Prostate gland (tissue), 2 donors: ENCODE data around the gene STX16. TPM values are rescaled to one million over a fixed set of nuclear protein-coding genes. Genes with fewer than 3 reads are reported as not detected.

Experiments used
- DNase-seq: peaks from one replicate; pipeline ENCODE4 v3.0.0-alpha.2; 2019; ENCODE audit warnings: low spot score
- H3K27ac ChIP-seq, 2 donors: fragments of 200-600 bp; sonication (generic); 2 replicates each; pipeline ENCODE4 v1.5.1; 2017 to 2019
- H3K27me3 ChIP-seq: fragments of 200-600 bp; sonication (generic); replicated peaks from 2 replicates; pipeline ENCODE4 v1.5.1; 2019; ENCODE audit not compliant: insufficient read depth
- H3K36me3 ChIP-seq, 2 donors: fragments of 200-600 bp; sonication (generic); 1 replicate in 1 of 2; 2 replicates in 1 of 2; pipeline versions ENCODE4 v1.5.1 to v1.8.1; 2017 to 2019
- H3K4me1 ChIP-seq: fragments of 200-600 bp; sonication (generic); replicated peaks from 2 replicates; pipeline ENCODE4 v1.5.1; 2019
- H3K4me3 ChIP-seq, 2 donors: fragments of 200-600 bp; sonication (generic); 2 replicates each; pipeline ENCODE4 v1.5.1; 2017 to 2019
- H3K9me3 ChIP-seq: fragments of 200-600 bp; sonication (generic); 2 replicates; pipeline ENCODE4 v1.5.1; 2017
- CTCF ChIP-seq, 4 experiments: fragments of 200-600 bp in 2 of 4; fragments of 450-650 bp in 2 of 4; sonication (generic) in 2 of 4; IDR thresholded peaks; 1 replicate in 3 of 4; 2 replicates in 1 of 4; pipeline ENCODE4 v1.5.1; 2016 to 2019; ENCODE audit warnings: antibody characterized with exemption in 4 of 4, mild to moderate bottlenecking in 2 of 4, moderate library complexity in 2 of 4
- POLR2A ChIP-seq: fragments of 450-650 bp; IDR thresholded peaks from one replicate; pipeline ENCODE4 v1.6.1; 2016; ENCODE audit warnings: antibody characterized with exemption, mild to moderate bottlenecking
- POLR2AphosphoS5 ChIP-seq: sonication (generic); formaldehyde crosslinking; IDR thresholded peaks from one replicate; pipeline ENCODE4 v1.6.1; 2017; ENCODE audit warnings: antibody characterized with exemption
- WGBS: methylation state at CpG from one replicate; pipeline ENCODE4 v1.1.5; 2018; 5-methylcytosine and 5-hydroxymethylcytosine counted together
- intact Hi-C: fragments of 100-400 bp; cut with DNase I; formaldehyde crosslinking; loops from one replicate; pipeline ENCODE4 v1.14.2; 2022
- total RNA-seq, 2 donors: library from RNA; depleted of rRNA; stranded (reverse); fragments of >200 nt; gene quantifications; one replicate each; pipeline ENCODE4 v1.1.0, GENCODE V29; 2016

STX16 gene
- total RNA-seq, 2 donors from 2014 or later, result 34.3 to 115 TPM

GRCh38 chr20:58623579-58624473, 27.3 kb upstream of the STX16 start:
- intact Hi-C loops, result no loop called here
- Histone ChIP-seq H3K4me3 (no peak overlapping the region), H3K27me3 (no peaks in the 10 kb centered on the region), H3K4me1 (no peaks in the 10 kb centered on the region), H3K9me3 (no peaks in the 10 kb centered on the region), H3K36me3 (no peaks in the 10 kb centered on the region), H3K27ac (no peak overlapping the region)
- no peak for DNase-seq
- 78% methylated on average over 25 of the region's 29 CpGs for WGBS
- TF ChIP-seq POLR2AphosphoS5 (no peak), POLR2A (no peak), CTCF (IDR thresholded peaks at IDR 0.05) (no peak)

- H3K9me3 ChIP-seq, result no peaks in the 10 kb centered on the region
- WGBS, result 93% methylated on average over 10 of the region's 10 CpGs
- no peak overlapping the region for H3K4me3 ChIP-seq
- no peak for DNase-seq
- TF ChIP-seq POLR2A, result no peak
- no peak for TF ChIP-seq POLR2AphosphoS5
- TF ChIP-seq CTCF (IDR thresholded peaks at IDR 0.05), result no peak
- intact Hi-C loops, result no loop called here
- no peak overlapping the region for H3K27ac ChIP-seq
- no peaks in the 10 kb centered on the region for H3K36me3 ChIP-seq
- no peaks in the 10 kb centered on the region for H3K27me3 ChIP-seq
- no peaks in the 10 kb centered on the region for H3K4me1 ChIP-seq
Measured at GRCh38 chr20:58624687-58625086, 26.4 kb upstream of the STX16 start.

GRCh38 chr20:58625585-58625984, 25.5 kb upstream of the STX16 start:
- Histone ChIP-seq H3K4me1 (no peaks in the 10 kb centered on the region), H3K9me3 (no peaks in the 10 kb centered on the region), H3K4me3 (no peak overlapping the region), H3K27me3 (no peaks in the 10 kb centered on the region), H3K27ac (no peak overlapping the region), H3K36me3 (no peaks in the 10 kb centered on the region)
- DNase-seq, result no peak
- 58% methylated on average over 6 of the region's 6 CpGs for WGBS
- intact Hi-C loops, result no loop called here
- TF ChIP-seq CTCF (IDR thresholded peaks at IDR 0.05), result no peak
- TF ChIP-seq POLR2A, result no peak
- no peak for TF ChIP-seq POLR2AphosphoS5

DNA sequence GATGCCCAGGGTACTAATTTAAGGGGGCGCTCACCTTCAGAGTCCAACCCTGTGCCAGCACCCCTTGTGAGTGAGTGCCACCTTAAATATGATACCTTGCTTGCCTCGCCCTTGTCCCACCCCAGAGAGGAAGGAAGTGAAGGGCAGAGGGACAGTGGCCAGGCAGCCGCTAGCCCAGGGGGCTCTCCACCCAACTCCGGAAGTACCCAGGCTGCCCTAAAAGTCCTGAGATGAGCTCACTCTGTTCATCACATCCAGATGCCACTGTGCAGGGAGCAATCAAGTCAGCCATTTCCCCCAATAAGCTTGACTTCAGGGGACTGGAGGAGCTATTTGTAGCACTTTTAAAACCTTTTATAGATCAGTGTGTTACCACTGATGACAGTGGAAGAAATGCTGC, 25.0 kb upstream of the STX16 start:
- H3K4me3 ChIP-seq, result no peak overlapping the region

More for the DNA sequence above, 25.0 kb upstream of the STX16 start:
- Histone ChIP-seq H3K4me1 (no peaks in the 10 kb centered on the region), H3K9me3 (no peaks in the 10 kb centered on the region), H3K27me3 (no peaks in the 10 kb centered on the region), H3K36me3 (no peaks in the 10 kb centered on the region), H3K27ac (no peak overlapping the region)
- TF ChIP-seq POLR2AphosphoS5 (no peak), POLR2A (no peak), CTCF (IDR thresholded peaks at IDR 0.05) (no peak)
- no peak for DNase-seq
- intact Hi-C loops, result no loop called here
- 74% methylated on average over 4 of the region's 4 CpGs for whole genome bisulfite sequencing
